Astrocyte (in vitro differentiated cells and primary cell): ENCODE data around the gene SLC9A7.

Source experiments
- EZH2 ChIP-seq: IDR thresholded peaks from 2 replicates; pipeline ENCODE4 v1.6.1; 2012; ENCODE audit warnings: mild to moderate bottlenecking, low read length, inconsistent platforms; ENCODE audit not compliant: insufficient read depth
- TF ChIP-seq, protein P1 (sequence below): IDR thresholded peaks from 2 replicates; pipeline ENCODE4 v1.5.1; 2011; ENCODE audit warnings: low read depth, mild to moderate bottlenecking, inconsistent platforms, low read length, moderate library complexity; ENCODE audit not compliant: insufficient read depth

- TF ChIP-seq, protein P1, sequence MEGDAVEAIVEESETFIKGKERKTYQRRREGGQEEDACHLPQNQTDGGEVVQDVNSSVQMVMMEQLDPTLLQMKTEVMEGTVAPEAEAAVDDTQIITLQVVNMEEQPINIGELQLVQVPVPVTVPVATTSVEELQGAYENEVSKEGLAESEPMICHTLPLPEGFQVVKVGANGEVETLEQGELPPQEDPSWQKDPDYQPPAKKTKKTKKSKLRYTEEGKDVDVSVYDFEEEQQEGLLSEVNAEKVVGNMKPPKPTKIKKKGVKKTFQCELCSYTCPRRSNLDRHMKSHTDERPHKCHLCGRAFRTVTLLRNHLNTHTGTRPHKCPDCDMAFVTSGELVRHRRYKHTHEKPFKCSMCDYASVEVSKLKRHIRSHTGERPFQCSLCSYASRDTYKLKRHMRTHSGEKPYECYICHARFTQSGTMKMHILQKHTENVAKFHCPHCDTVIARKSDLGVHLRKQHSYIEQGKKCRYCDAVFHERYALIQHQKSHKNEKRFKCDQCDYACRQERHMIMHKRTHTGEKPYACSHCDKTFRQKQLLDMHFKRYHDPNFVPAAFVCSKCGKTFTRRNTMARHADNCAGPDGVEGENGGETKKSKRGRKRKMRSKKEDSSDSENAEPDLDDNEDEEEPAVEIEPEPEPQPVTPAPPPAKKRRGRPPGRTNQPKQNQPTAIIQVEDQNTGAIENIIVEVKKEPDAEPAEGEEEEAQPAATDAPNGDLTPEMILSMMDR, result no peak
- TF ChIP-seq EZH2, result no peak
Observed at GRCh38 chrX:46762963-46763362, 4.0 kb upstream of the SLC9A7 start.
